ENCODE results near the gene DIS3L2. TPM values are rescaled to one million over a fixed set of nuclear protein-coding genes. Genes with fewer than 3 reads are reported as not detected.
"Not testable (repeated sequence)": the region's sequence is repeated elsewhere in the genome, so short reads cannot be mapped to it uniquely, and the experiment has no call there.

DIS3L2 gene
- total RNA-seq, 2 donors from 2014 or later, result 21.7 to 22.2 TPM

DNA sequence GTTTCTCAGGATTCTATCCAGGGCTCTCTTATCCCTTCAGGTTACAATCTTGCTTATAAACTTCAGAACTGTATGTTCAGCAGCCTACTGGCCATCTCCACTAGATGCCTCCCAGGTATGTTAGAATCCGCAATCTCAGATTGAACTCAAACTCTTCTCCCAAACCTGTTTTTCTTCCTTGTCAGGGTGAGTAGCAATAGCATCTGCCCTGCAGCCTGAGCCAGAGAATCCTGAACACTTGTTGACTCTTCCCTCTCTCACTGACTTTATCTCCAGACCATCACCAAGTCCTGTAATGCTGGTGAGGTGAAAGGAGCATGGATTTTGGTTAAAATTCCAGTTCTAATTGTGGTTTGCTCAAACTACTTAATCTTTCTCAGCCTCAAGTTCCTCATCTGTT is 334.5 kb downstream of the DIS3L2 start:
- intact Hi-C loops (cut with DNase I), result no loop called here

DNA sequence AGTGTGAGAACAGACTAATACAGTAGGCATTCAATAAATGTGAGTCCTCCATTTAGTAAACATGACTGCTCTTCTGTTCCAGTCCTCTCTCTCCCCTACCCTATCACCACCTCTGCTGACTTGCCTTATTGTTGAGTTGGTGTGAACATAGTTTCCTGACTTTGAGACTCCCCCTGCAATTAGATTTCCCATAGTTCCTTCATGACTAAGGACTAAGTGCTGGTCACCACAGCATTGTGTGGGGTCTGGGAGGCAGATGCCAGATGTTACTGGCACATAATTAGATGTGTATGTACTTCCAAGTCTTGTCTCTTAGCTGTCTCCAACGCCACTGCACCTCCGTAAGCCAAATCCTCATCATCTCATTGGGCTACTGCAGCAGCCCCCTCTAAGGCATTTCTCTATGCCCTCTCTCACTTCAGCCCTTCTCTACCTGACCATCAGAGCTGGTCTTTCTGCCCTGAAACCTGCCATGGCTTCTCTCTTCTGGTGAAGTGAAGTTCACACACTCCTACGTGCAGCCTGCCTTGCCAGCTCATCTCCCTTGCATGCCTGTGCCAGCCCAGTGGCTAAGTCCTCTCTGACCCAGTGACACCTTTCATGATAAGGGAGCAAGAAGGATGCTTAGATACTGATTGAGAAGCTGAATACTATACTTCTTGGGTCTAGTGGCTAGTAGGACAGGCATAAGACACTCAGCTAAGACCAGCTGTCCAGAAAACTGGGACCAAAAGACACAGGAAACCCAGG is 335.4 kb downstream of the DIS3L2 start:
- DNase-seq (ENCODE audit: low spot score), result no peak
- intact Hi-C loops (cut with DNase I), result no loop called here

More for the DNA sequence above, 334.5 kb downstream of the DIS3L2 start:
- DNase-seq (ENCODE audit: low spot score), result no peak

DNA sequence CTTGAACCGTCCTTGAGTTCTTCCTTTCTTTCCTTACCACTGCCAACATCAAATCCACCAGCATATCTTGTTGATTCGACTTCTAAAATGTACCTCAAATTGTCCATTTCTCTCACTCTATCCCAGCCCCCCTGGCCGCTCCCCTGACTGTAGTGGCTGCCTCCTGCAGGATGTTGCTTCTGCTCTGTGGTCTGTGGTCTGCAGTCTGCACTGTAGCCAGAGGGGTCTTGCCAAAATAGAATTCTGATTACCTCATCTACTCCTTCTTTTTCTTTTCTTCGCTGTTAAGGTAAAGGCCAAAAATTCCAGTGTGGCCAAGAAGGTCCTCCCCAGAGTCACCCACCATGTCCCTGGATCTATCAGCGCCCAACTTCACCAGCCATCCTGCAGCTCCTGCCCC is 337.6 kb downstream of the DIS3L2 start:
- intact Hi-C loops (cut with DNase I), result no loop called here

DNA sequence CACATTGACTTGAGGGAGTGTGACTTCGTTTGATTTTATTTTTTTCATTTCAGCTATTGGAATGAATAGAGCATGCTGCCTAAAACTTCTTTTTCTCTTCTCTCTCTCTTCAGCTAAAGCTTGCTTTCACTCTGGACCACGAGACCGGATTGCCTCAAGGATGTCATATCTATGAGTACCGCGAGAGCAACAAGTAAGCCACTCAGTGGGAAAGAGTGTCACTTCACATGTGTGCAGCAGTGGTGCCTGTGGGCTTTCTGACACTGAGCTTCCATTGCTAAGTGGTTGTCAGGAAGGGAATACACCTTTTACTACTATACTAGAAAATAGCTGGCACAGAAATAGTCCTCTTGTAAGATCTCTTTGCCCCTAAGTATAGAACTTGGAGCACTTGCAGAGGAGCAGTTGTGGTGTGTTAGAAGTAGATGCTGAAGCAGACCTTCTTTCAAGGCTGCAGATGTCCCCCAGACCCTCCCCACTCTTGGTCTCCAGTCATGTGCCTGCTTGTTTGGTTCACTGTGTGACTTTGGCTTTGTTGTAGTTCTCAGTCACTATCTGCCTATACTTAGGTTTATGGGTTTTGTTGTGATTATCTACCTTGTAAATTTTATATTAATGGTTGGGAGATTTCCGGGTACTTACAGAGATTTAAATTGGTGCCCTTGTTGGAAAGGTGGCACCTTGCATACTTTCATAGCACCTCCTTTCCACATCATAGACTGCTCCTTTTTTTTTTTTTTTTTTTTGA is 338.6 kb downstream of the DIS3L2 start:
- DNase-seq (ENCODE audit: low spot score), result no peak
- intact Hi-C loops (cut with DNase I), result no loop called here

More for the DNA sequence above, 337.6 kb downstream of the DIS3L2 start:
- no peak for DNase-seq (ENCODE audit: low spot score)

DNA sequence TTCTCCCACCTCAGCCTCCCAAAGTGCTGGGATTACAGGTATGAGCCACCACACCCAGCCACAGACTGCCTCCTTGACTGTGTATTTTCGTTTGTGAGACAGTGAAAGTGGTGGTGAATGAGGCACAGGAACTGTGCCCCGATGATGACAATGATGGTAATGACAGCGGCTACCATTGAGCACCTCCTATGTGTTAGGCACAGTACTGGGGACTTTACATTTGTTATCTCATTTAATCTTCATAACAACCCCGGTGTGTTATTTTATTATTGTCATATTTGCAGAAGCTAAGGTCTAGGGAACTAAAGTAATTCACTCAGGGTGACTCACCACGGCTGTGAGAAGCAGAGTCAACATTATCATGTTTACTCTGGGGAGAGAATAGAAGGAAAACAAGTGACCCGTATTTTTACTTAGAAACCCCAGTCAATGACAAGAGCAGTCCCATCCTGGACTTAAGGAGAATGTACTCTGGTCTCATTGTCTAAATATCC is 339.4 kb downstream of the DIS3L2 start:
- DNase-seq (ENCODE audit: low spot score), result no peak
- intact Hi-C loops (cut with DNase I), result no loop called here

DNA sequence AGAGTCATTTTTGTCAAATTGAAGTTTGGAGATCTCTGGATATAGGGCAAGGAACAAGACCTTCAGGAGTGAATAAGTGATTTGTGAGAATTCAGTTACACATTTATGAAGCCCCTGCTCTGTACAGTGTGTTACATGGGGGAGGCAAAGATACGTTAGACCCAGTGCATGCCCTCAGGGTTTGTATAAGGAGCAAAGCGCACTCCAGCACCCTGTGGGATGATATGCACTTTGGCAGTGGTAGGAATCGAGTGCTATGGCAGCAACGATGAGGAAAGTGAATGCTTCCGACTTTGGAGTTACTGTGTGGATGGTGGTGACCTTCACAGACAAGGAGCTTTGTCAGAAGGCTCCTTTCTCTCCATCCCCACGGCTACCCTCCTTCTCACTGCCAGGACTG is 342.7 kb downstream of the DIS3L2 start:
- intact Hi-C loops (cut with DNase I), result no loop called here
- no peak for DNase-seq (ENCODE audit: low spot score)

DNA sequence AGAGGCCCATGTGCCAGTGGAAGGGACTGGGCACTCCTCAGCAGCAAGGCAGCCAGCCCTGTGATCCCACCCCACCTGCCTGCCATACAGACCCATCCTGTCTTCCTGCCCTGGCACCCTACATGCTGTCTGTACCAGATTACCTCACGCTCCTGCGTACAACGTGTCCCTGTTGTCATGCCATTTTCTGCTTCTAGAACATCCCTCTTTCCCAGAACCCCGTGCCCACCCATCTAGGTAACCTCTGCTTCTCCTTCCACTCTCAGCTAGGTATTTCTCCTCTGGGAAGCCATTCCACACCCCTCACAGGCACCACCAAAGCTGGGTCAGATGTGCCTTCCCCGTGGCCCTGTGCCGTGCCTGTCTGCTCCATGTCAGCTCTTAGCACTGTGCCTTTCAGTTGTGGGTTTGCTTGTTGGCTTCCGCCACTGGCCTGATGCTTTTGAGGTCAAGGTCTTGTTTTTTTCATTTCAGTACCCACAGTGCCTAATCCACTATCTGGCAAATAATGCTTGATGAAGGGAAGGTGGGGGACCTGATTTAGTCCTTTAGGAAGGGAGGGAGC is 345.3 kb downstream of the DIS3L2 start:
- intact Hi-C loops (cut with DNase I), result no loop called here
- DNase-seq (ENCODE audit: low spot score), result no peak

DNA sequence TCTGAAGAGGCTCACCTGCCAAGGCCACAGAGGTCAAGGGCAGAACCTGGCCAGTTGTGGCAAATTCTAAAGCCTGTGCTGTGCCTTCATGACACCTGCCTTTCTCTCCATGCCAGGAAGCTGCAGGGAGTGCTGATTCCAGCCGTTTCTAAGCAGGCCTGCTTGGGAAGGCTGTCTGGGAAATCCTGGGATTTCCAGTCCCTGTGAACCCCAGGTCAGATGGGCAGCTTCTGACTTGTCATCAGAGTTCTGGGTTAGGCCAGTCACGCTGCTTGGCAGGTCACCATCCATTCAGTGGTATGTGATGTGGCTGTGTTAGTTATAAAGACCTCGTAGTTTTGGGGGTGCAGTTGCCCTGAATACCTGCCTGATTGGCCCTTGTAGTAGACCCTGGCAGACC is 346.3 kb downstream of the DIS3L2 start:
- intact Hi-C loops (cut with DNase I), result no loop called here
- DNase-seq (ENCODE audit: low spot score), result no peak

DNA sequence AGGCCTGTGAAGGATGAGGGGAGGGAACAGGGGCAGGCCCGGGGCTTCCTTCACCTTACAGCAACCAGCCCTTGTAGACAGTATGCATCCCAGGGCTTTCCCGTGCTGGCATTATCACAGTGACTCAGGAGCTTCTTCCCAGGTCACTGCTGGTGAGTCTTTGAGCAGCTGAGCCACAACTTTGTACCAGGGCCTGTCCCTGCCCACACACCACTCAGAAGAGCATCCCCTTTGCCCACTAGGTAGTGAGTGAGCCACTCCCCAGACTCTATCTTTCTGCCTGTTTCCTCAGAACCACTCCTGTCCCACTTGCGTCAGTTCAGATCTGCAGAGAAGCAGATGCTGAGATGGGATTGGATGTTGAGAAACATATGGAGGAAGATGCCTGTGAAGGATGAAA is 347.5 kb downstream of the DIS3L2 start:
- intact Hi-C loops (cut with DNase I), result no loop called here
- no peak for DNase-seq (ENCODE audit: low spot score)

DNA sequence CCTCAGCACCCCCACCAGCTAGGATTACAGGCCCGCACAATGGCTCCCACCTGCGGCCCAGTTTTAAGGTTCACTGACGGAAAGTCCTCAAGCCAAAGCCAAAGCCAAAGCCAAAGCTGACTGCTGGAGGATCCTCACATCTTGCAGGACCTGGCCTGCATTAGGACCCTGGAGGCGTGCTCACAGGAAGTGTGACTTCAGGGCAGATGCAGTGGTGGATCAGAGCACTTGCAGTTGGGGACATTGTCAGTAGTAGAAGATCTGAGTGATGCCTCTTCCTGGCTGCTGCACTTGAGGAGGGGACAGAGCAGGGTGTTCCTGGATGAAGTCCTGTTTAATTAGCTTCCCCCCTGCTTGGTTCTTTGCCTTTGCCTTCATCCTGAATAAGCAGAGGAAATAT is 348.1 kb downstream of the DIS3L2 start:
- no peak for DNase-seq (ENCODE audit: low spot score)
- intact Hi-C loops (cut with DNase I), result no loop called here

DNA sequence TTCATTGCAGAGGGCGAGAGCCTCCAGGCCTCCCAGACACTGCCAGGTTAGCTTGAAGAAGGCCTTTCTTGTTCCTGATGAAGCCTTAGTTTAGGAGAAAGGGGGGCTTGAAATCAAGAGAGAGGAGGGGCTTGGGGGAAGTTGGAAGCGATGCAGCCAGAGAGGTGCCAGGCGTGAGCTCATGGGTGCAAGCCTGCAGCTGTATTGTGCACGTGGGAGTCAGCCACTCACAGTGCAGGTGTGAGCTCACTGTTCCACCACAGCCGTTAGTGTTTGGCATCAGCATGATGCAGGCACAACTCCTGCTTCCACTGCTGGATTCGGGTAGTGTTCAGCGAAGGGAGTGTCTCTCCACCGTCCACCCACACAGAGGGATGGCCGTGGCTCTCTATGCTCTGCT is 348.6 kb downstream of the DIS3L2 start:
- intact Hi-C loops (cut with DNase I), result no loop called here
- DNase-seq (ENCODE audit: low spot score), result no peak

DNA sequence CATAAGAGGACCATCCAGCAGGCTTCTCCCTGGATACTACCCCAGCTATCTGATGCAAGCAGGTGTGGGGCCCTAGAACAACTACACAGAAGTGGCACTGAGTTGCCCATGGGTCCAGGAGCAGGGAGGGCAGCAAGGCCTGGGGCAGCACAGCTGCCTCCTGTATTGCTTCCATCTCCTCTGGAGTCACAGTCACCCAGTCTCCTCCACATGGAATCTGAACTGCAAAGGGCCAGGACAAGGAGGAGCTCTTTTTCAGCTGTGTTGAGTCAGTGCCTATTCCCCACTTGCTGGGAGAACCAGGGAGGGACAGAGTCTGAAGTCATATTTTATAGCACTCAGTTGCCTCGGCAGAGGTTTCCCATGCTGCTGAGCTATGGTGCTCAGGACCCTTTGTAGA is 349.2 kb downstream of the DIS3L2 start:
- intact Hi-C loops (cut with DNase I), result no loop called here

DNA sequence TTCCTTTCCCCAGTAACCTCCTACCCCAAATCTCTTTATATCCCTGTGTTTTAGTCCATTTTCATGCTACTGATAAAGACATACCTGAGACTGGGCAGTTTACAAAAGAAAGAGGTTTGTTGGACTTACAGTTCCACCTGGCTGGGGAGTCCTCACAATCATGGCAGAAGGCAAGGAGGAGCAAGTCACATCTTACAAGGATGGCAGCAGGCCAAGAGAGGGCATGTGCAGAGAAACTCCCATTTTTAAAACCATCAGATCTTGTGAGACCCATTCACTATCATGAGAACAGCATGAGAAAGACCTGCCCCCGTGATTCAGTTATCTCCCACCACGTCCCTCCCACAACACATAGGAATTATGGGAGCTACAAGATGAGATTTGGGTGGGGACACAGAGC is 352.1 kb downstream of the DIS3L2 start:
- intact Hi-C loops (cut with DNase I), result not testable (repeated sequence)

More for the DNA sequence above, 349.2 kb downstream of the DIS3L2 start:
- DNase-seq (ENCODE audit: low spot score), result no peak

DNA sequence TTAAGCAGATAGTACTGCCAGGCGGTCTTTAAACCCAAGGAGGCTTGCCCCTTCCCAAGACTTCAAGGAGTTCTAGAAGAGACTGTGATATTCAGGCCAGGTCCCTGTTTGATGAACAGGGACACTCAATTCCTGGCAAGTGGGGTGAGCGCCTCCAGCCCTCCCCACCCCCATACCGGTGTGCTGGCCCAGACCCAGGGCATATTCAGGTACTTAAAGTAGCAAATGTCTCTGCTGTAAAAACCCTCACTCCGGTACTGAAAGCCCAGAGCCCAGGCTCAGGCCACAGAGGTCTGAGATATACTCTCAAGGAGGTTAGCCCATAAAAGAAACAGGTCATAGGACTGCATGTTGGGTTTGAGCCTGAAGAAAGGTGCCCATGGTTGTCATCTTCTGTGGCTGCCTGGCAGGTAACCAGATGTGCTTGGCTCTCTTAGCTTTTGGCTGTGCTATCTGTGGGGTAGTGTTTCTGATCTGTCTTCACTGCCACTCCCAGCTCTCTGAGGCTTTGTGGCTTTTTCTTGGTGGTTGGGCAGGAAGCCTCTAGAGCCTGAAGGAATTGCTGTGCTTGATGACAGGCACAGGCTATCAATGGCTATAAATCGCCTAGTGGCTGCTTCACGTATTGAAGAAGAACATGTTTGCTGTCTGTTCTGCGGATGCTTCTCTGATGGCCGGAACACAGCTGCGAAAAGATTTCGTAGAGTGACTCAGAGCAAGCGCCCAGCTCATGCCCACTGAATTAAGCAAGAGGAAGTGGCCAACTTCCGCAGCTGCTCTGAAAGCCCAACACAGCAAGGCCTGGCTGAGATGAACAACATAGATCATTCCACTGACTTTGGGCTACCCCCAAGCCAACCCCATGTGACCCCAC is 353.8 kb downstream of the DIS3L2 start:
- intact Hi-C loops (cut with DNase I), result no loop called here
- peak; percentile 92 for DNase-seq (ENCODE audit: low spot score)

More for the DNA sequence above, 352.1 kb downstream of the DIS3L2 start:
- not testable (repeated sequence) for DNase-seq (ENCODE audit: low spot score)

DNA sequence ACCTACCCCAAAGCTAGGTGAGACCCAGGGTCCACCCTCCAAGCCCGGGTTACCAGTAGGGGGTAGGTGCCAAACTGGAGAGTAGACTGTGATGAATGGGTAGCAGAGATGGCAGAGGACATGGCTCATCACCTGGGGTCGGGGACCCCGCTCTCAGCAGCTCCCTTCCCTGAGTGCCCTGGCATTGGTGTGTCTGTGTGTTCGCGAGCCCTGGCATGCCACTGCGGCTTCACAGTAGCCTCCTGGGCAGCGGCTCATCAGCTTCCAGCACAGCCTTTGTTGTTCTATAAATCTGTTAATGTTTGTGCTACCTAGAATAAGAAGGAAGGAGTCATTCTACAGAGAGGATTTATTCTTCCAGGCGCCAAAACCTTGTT is 354.4 kb downstream of the DIS3L2 start:
- intact Hi-C loops (cut with DNase I), result no loop called here
- no peak for DNase-seq (ENCODE audit: low spot score)

DNA sequence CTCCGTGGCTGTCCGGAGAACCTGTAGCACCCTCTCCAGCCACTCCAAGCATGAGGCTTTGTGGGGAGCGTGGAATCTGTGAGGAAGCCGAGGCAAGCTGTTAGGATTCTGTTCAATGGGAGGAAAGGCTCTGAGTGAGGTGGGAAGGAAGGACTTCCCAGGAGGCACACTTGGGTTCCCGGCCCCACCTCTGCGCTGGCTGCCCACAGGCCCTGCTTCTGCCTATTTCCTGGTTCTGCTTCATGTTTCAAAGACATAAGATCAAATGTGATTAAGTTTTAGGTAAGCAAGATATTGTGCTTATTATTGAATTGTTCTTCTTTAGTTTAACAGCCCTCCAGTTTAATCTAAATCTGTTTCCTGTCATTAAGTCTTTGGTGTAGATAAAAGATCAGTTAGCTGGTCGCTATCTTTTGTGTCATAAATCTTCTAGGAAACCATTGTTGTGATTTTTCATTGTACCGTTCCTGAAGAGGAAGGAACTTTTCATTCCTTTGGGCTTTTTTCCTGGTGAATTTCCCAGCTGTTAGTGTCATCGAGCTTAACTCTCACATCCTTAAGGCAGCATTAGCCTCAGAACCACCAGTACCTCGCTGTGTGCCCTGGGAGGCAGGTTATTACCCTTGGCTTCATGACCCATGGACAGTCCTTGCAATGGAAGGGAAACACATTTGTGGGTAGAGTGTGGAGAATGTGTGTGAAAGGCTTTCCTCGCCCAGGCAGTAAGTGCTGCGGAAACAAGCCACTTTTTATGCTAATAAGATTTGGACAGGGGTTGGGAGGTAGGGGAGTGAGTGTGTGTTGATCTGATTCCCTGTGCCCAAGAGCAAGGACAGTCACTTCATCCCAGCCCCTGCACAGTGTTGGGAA is 355.2 kb downstream of the DIS3L2 start:
- DNase-seq (ENCODE audit: low spot score), result no peak
- intact Hi-C loops (cut with DNase I), result no loop called here

DNA sequence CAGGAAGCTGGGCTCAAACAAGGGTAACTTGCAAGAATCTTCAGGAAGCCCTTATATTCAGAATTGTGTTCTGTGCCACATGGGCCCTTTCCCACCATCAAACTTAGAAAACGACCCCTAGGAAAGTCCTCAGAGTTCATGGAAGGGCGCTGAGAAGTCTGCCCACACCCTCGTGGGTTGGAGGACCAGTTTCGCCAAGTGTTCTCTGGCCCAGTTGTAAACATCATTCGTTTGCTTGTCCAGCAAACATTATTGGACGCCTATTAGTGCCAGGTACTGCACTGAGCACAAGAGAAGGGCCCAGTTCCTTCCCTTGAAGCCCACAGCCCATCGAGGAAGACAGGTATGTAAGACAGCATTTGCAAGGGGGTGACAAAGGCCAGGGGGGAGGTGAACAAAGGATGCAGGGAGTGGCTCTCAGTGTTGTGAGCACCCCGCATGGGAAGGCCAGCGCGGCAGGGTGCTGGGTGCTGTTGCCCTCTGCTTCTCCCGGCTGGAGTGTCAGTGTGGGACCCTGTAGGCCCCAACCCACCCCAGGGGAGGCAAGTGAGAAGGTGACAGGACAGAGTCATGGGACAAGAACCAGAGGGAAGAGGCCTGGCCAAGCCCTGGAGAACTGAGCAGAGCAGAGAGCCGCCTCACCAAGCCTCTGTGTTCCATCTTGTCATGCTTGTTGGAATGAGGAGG is 356.8 kb downstream of the DIS3L2 start:
- no peak for DNase-seq (ENCODE audit: low spot score)
- intact Hi-C loops (cut with DNase I), result no loop called here
